Mesodermal cell (in vitro differentiated cells): ENCODE results near the gene DOC2A.
A peak's percentile ranks its signal among the peaks of the same experiment; 100 is the strongest.
"Not testable (repeated sequence)": the region's sequence is repeated elsewhere in the genome, so short reads cannot be mapped to it uniquely, and the experiment has no call there.

Experiments
- H3K27ac ChIP-seq: 2 replicates; pipeline ENCODE4 v1.7.0; 2013; ENCODE audit warnings: mild to moderate bottlenecking, low read depth, low read length, moderate library complexity; ENCODE audit not compliant: severe bottlenecking
- H3K36me3 ChIP-seq: 2 replicates; pipeline ENCODE4 v1.7.1; 2013; ENCODE audit warnings: mild to moderate bottlenecking, low read length, moderate library complexity; ENCODE audit not compliant: control insufficient read depth, insufficient read depth
- H3K4me1 ChIP-seq: one replicate; pipeline ENCODE4 v1.7.1; 2013; ENCODE audit warnings: mild to moderate bottlenecking, low read length; ENCODE audit not compliant: insufficient read depth, control insufficient read depth, poor library complexity, severe bottlenecking
- H3K4me3 ChIP-seq: 2 replicates; pipeline ENCODE4 v1.7.0; 2013; ENCODE audit warnings: low read length, control low read depth, mild to moderate bottlenecking; ENCODE audit not compliant: insufficient read depth, poor library complexity, severe bottlenecking; ENCODE audit errors: extremely low read depth
- H3K9me3 ChIP-seq: 2 replicates; pipeline ENCODE4 v1.7.1; 2013; ENCODE audit warnings: mild to moderate bottlenecking, low read length, moderate library complexity; ENCODE audit not compliant: control insufficient read depth
- WGBS, 2 experiments: methylation state at CpG; one replicate each; pipeline ENCODE4 v1.1.5; 2013; ENCODE audit warnings: missing lambda C conversion rate in 2 of 2; ENCODE audit not compliant: insufficient coverage in 2 of 2; 5-methylcytosine and 5-hydroxymethylcytosine counted together

DOC2A gene

DNA sequence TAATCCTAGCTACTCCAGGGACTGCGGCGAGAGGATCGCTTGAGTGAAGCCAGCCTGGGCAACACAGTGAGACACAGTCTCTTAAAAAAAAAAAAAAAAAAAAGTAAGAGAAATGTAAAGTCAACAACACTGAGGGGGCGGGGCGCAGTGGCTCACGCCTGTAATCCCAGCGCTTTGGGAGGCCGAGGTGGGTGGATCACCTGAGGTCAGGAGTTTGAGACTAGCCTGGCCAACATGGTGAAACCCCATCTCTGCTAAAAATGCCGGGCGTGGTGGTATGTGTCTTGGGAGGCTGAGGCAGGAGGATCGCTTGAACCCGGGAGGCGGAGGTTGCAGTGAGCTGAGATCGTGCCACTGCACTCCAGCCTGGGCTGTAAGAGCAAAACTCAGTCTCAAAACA lies 1.8 kb upstream of the DOC2A start:
- H3K36me3 ChIP-seq, H3K9me3 ChIP-seq, H3K4me1 ChIP-seq, H3K4me3 ChIP-seq, H3K27ac ChIP-seq: not testable (repeated sequence)
- WGBS, 2 experiments, result 72 to 94% methylated on average over 8 to 11 of the region's 14 CpGs

DNA sequence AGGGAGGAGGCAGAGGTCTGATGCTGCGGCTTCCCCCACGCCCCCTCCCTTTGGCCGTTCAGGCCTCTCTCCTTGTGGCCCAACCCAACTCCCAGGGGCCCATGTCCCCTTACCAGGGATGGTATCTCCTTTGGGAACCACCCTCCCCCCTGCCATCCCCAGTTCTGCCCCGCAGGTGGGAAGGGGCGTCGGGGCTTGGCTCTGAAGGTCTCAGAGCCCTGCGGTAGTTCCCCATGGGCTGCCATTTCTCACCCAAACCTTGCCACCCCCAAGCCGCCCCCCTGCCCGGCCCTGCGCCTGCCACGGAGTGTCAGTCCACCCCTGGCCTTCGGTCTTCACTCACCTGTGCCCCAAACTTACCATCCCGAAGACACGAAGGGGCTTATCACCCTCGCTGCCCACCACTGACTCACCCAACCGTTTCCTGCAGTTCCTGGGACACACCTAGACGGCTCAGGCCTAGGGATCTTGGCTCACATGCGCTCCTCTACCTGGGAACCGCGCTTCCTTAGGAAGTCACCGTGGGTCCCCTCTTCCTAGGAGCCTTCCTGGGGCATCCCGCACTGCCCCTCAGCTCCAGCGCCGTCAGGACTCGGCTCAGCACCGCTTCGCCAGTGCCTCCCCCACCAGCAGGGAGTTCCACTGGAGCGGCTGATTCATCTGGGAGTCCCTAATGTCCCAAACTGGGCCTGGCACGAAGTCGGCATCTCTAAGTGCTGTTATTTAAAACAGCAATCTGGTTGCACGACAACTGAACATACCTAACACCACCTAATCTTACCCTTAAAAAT lies 1.1 kb upstream of the DOC2A start:
- H3K4me3 ChIP-seq, result peak overlapping the region; percentile 44
- 18 to 25% methylated on average over 26 to 29 of the region's 31 CpGs for WGBS, 2 experiments
- H3K4me1 ChIP-seq, result no peaks in the 10 kb centered on the region
- H3K9me3 ChIP-seq, result no peaks in the 10 kb centered on the region
- no peak overlapping the region for H3K27ac ChIP-seq
- H3K36me3 ChIP-seq, result no peaks in the 10 kb centered on the region

GRCh38 chr16:30009990-30010843 lies 610 bp downstream of the DOC2A start:
- no peak overlapping the region for H3K27ac ChIP-seq
- peak overlapping the region; percentile 44 for H3K4me3 ChIP-seq
- WGBS, 2 experiments, result 42 to 52% methylated on average over 20 to 28 of the region's 34 CpGs
- H3K36me3 ChIP-seq, result peaks cover 5% of the 10 kb centered on the region
- H3K9me3 ChIP-seq, result no peaks in the 10 kb centered on the region
- H3K4me1 ChIP-seq, result no peaks in the 10 kb centered on the region

DNA sequence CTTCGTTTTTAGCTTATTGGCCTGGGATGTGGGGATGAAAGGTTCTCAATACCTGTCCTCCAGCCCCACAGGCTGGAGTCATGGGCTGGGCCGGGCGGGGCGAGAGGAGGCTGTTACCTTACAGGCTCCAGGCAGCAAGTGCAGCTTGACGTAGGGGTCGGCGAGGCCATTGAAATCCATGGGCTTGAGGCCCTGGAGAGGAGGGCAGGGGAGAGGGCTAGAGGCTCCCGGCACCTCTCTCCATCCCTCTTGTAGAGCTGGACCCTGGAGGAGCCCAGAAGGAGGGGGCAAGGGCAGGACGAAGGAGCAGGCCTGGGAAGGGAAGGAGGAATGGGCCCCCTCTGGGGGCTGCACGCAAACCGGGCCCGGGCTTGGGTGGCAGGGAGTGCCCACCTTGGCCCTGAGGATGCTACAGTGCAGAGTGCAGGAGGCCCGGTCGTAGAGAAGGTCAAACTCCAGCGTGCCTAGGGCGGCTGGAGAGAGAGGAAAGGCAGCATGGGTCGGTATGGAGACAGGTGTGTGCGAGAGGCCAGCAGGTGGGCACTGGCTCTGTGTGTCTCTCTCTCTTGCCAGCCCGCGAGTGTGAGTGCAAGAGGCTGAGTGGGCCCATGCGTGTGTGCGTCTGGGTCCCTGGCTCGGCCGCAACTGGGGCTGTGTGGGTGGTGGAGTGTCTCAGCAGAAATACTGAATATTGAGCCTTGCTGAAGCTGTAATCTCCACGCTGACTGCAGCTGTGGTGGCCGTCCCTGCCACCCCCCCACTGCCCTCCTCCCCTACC lies 1.6 kb downstream of the DOC2A start:
- Histone ChIP-seq H3K9me3 (no peaks in the 10 kb centered on the region), H3K4me3 (no peak overlapping the region), H3K4me1 (no peaks in the 10 kb centered on the region), H3K27ac (no peak overlapping the region), H3K36me3 (peaks cover 9% of the 10 kb centered on the region)
- WGBS, 2 experiments, result 68 to 71% methylated on average over 9 to 22 of the region's 26 CpGs

DNA sequence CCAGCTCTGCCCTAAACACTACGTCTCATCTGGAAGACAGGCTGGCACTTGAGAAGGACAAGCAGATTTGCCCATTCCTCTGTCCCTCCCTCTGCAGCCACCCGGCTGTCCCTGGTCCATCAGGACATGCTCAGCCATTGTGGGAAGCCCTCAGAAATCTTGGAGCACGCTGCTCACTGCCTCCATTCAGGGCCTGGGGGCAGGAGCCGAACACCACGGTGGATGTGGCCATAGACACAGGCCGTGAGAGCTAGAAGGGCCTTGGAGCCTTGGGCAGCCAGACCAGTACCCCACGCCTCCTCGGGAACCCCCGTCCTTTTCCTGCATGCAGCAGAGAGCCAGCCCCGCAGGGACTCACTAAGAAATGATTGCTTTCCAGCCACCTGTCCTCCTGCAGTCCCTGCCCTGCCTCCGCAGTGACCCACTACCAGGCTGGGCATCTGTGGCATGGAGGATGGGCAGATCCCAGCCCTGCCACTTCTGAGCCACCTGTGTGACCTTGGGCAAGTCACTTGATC lies 3.4 kb downstream of the DOC2A start:
- H3K4me3 ChIP-seq, result no peak overlapping the region
- 84 to 89% methylated on average over 10 to 11 of the region's 11 CpGs for WGBS, 2 experiments

DNA sequence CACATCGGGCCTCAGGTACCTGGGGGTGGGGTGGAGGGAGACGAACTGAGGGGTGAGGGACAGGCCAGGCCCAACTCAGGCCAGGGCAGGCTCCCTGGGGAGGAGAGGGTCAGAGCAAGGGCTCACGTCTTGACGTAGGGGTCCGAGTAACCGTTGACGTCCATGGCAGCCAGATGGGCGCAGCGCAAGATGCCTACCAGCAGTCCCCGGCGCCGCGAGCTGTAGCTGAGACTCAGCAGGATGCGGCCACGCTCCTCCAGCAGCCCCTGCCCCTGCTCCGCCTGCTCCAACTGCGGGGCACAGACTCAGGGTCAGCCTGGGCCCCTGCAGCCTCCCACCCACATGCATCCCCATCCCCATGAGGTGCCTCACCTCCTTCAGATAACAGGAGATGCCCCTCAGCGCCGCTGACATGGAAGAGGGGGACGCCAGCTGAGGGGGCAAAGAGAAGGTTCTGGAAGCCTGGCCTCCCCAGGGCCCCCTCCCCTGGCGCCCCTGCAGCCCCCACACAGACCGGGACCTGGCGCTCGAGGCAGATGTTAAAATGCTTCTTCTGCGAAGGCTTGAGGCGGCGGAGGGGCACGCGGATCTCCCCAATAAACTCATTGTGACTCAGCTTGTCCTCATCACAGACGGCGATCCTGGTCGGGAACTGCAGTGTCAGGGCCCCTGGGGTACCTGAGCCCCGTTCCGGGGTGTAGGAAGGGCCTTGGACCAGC lies 4.0 kb downstream of the DOC2A start:
- no peaks in the 10 kb centered on the region for H3K4me1 ChIP-seq
- WGBS, 2 experiments, result 92 to 94% methylated on average over 25 to 31 of the region's 34 CpGs
- H3K9me3 ChIP-seq, result no peaks in the 10 kb centered on the region
- no peak overlapping the region for H3K27ac ChIP-seq
- H3K36me3 ChIP-seq, result peaks cover 15% of the 10 kb centered on the region
- no peak overlapping the region for H3K4me3 ChIP-seq

More for the DNA sequence above, 3.4 kb downstream of the DOC2A start:
- Histone ChIP-seq H3K4me1 (no peaks in the 10 kb centered on the region), H3K36me3 (peaks cover 11% of the 10 kb centered on the region), H3K9me3 (no peaks in the 10 kb centered on the region), H3K27ac (no peak overlapping the region)

- Histone ChIP-seq H3K36me3 (peaks cover 23% of the 10 kb centered on the region), H3K4me3 (no peak overlapping the region), H3K4me1 (no peaks in the 10 kb centered on the region), H3K27ac (no peak overlapping the region), H3K9me3 (no peaks in the 10 kb centered on the region)
- 92 to 97% methylated on average over 17 to 18 of the region's 18 CpGs for WGBS, 2 experiments
Observed at GRCh38 chr16:30006095-30006473, 4.7 kb downstream of the DOC2A start.

DNA sequence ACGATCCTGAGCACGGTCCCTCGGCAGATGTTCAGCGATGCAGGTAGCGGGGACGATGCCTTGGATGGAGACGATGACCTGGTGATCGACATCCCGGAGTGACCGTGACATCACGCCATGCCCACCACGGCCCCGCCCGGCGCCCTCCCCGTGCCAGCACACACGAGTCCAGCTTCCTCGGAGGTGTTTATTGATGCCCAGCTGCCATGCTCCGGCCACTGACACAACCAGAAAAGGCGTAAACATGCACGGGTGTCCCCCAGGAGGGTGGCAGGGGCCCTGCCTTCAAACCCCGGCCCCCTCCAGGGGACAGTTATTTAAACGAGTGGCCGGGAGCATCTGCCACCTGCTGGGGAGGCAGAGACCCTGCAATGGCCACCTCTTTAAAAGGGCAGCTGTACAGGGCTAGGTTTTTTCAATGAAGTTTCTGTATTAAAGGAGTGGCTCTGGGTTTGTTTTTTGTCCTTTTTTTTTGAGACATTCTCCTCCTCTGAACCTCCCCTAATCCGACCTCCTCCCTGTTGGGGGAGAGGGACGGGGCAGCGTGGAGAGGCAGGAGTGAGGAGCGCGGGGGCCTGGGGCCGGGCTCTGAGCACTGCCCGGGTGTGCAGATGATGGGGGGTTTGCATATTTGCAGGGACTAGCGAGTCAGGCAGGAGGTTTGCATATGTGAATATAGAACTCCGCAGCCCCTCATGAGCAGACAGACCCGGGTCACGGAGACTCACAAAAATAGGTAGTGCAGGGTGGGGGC lies 5.3 kb downstream of the DOC2A start:
- Histone ChIP-seq H3K36me3 (peaks cover 27% of the 10 kb centered on the region), H3K4me1 (no peaks in the 10 kb centered on the region), H3K27ac (no peak overlapping the region), H3K9me3 (no peaks in the 10 kb centered on the region), H3K4me3 (no peak overlapping the region)
- 80 to 88% methylated on average over 24 to 27 of the region's 35 CpGs for WGBS, 2 experiments

DNA sequence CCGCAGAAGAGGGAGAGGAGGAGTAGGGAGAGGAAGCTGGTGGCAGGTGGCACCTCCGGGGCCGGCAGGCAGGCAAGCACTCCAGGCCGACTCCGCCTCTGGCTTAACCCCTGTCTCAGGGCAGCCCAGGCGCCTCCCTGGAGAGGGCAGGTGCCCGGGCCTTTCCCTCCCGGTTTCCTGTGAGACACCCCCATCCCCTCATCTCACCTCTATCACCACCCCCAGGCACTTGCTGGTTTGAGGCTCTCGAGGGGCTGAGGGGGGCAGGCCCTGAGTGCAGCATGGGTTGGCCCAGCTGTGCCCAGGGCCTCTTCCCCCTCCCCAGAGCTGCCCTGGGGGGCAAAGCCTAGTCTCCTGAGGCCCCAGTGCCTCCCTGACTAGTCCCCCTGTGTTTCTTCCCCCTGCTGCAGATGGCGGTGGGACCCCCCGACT lies 6.0 kb downstream of the DOC2A start:
- Histone ChIP-seq H3K27ac (no peak overlapping the region), H3K4me1 (no peaks in the 10 kb centered on the region), H3K9me3 (no peaks in the 10 kb centered on the region), H3K4me3 (no peak overlapping the region), H3K36me3 (peaks cover 32% of the 10 kb centered on the region)
- WGBS, 2 experiments, result 77 to 90% methylated on average over 2 to 5 of the region's 11 CpGs
